Spleen (tissue), 7 donors: ENCODE measurements around the gene IPCEF1.

Experiments
- POLR2A ChIP-seq, 3 donors: fragments of 450-650 bp; IDR thresholded peaks; one replicate each; pipeline ENCODE4 v1.5.1; 2017; ENCODE audit warnings: antibody characterized with exemption in 3 of 3, mild to moderate bottlenecking in 1 of 3
- TF ChIP-seq, protein P1 (sequence below), 11 experiments: fragments of 200-600 bp in 7 of 11; fragments of 450-650 bp in 4 of 11; sonication (generic) in 4 of 11; IDR thresholded peaks in 8 of 11; conservative IDR thresholded peaks in 3 of 11; 1 replicate in 7 of 11; 2 replicates in 4 of 11; pipeline versions ENCODE4 v1.4.0 to v1.8.0; 2016 to 2021; ENCODE audit warnings: antibody characterized with exemption in 11 of 11, inconsistent platforms in 4 of 11, mild to moderate bottlenecking in 1 of 11
- donor health status: DM: no; HTN: no; CAD: no; lungs with moderate emphysema.
- donor health status: DM: no; HTN: no; CAD: no.
- donor health status: DM: no; HTN: no; CAD: no.

- no peak for TF ChIP-seq POLR2A (IDR thresholded peaks at IDR 0.05)
- TF ChIP-seq, protein P1, sequence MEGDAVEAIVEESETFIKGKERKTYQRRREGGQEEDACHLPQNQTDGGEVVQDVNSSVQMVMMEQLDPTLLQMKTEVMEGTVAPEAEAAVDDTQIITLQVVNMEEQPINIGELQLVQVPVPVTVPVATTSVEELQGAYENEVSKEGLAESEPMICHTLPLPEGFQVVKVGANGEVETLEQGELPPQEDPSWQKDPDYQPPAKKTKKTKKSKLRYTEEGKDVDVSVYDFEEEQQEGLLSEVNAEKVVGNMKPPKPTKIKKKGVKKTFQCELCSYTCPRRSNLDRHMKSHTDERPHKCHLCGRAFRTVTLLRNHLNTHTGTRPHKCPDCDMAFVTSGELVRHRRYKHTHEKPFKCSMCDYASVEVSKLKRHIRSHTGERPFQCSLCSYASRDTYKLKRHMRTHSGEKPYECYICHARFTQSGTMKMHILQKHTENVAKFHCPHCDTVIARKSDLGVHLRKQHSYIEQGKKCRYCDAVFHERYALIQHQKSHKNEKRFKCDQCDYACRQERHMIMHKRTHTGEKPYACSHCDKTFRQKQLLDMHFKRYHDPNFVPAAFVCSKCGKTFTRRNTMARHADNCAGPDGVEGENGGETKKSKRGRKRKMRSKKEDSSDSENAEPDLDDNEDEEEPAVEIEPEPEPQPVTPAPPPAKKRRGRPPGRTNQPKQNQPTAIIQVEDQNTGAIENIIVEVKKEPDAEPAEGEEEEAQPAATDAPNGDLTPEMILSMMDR (IDR thresholded peaks at IDR 0.05 in 8 of 11, conservative IDR thresholded peaks at IDR 0.05 in 3 of 11): no peak
Measured at GRCh38 chr6:154238831-154239230, 117.8 kb downstream of the IPCEF1 start.
